Measurements from ENCODE around the gene EIF3F.

Gene EIF3F

DNA sequence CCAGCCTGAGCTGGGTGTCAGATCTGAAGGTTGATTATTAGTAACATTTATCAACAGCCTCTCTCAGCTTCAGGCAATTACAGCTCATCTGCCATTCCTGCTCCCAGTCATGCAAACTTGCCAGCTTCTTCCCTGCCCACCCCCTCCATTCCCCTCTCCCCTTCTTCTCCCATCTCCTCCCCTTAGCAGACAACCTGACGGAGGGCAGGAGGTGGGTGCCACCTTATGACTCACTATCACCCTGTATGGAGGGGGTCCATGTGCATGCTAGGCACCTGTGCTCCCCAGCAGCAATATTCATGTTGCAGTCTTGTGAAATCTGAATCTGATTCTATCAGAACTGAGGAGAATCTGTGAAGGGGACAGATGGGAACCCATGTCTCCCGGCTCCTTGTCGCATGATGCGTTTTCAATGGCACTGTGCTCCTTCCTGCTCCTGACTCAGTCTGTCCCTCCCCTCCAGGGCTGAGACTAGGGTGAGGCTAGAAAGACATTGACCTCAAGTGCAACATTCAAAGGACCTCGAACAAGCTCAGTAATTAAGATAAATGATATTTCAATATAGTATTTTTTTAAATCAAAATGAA, 47.6 kb downstream of the EIF3F start:
- in situ Hi-C loops (cut with MboI; ENCODE audit: low pct_unique_long_range_greater_than_20kb, low sequenced_read_pairs), result no loop called here
- DNase-seq, result no peak

DNA sequence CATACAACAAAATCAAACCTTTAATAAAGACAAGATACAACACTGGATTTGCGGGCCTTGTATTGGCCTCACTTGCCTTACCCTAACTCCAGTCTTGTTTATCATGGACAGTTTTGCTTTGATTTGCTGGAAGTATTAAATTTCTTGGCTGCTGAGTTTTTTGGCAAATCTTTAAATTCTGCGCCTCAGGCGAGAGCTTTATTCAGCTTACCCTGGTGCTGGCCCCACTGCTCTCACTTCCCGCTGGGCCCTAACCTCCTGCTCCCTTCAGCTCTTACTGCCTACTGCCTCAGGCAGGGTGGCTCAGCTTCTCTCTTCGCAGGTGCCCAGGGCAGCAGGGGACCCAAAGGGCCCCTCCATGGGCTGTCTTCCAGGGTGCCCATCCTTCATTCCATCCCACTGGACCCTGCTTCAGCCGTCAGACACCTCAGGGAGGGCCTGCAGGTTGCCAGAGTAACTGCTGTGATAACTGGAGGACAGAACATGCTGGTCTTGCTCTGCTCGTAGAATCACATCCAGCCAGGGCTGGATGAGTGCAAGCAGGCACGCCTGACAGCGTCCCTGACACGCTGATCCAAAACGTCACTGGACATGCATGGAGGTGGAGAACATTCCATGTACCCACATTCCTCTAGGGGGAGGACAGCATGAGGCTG, 48.2 kb downstream of the EIF3F start:
- no peak for DNase-seq
- in situ Hi-C loops (cut with MboI; ENCODE audit: low pct_unique_long_range_greater_than_20kb, low sequenced_read_pairs), result no loop called here

DNA sequence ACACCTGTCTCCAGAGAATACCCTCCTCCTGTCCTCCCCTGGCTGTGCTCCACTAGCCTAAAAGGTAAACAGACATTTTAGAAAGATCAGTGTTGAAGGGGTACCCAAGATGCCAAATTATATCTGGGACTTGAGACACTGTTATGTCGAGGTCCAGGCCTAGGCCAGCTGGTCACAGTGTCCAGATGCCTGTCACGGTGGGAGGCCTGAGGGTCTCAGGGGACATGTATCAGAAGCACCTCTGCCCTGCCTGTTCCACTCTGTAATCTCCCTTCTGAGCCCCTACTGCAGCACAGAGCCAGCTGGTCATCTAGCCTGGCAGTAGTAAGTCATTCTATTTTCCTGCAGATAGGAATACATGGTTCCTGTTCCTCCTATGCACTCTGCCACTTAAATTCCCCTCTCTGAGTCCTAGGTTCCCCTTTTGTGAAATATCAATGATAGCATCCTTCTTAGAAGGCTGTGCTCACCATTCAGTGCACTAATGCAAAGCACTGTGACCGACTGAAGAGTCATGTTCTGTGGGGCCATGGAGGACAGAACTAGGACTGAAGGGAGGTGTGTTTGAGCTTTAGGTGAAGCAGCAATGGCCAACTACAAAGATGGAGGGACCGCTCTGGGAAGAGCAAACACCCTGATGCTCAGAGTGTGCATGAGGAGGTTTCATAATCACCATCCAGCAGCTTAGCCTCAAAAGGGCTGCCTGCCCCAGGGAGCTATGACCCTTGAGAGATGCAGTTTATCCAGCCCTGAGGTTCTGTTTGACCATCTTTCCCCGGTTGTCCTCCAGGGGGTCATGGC, 49.1 kb downstream of the EIF3F start:
- no peak for DNase-seq
- in situ Hi-C loops (cut with MboI; ENCODE audit: low pct_unique_long_range_greater_than_20kb, low sequenced_read_pairs), result no loop called here

DNA sequence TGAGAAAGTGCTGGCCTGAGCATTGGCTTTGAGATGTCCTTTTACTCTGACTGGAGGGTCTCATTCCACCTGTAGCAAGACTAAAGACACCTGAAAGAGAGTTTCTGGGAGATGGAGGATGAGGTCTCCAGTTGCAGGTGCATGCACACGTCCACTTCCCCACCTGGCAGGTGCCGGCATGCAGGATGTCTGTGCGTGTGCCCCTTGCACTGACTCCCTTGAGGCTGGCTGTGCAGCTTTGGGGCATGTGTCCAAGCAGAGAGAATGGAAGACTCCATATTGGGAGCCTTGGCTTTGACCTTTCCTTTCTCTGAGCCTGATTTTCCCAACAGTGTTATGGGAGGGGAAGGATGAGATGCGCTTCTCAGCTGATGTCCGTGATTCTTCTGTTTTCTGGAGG, 49.8 kb downstream of the EIF3F start:
- no peak for DNase-seq
- in situ Hi-C loops (cut with MboI; ENCODE audit: low pct_unique_long_range_greater_than_20kb, low sequenced_read_pairs), result no loop called here

DNA sequence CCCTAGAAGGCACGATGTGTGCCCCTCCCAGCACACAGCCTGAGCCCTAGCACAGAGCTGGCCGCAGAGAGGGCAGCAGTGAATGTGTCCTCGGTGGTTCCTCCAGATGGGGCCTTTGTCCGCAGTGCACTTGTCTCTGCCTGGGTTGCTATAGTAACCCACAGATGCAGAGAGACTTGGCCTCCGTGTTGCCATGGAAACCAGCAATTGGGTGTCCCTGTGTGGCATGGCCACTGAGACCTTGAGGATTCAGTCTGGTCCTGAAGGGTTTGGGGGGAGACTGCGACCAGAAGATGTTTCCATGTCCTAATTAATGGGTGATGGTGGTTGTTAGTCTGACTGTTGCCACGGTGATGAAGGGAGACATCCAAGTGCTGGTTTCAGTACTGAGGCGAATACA, 51.3 kb downstream of the EIF3F start:
- DNase-seq, result no peak
- in situ Hi-C loops (cut with MboI; ENCODE audit: low pct_unique_long_range_greater_than_20kb, low sequenced_read_pairs), result no loop called here

DNA sequence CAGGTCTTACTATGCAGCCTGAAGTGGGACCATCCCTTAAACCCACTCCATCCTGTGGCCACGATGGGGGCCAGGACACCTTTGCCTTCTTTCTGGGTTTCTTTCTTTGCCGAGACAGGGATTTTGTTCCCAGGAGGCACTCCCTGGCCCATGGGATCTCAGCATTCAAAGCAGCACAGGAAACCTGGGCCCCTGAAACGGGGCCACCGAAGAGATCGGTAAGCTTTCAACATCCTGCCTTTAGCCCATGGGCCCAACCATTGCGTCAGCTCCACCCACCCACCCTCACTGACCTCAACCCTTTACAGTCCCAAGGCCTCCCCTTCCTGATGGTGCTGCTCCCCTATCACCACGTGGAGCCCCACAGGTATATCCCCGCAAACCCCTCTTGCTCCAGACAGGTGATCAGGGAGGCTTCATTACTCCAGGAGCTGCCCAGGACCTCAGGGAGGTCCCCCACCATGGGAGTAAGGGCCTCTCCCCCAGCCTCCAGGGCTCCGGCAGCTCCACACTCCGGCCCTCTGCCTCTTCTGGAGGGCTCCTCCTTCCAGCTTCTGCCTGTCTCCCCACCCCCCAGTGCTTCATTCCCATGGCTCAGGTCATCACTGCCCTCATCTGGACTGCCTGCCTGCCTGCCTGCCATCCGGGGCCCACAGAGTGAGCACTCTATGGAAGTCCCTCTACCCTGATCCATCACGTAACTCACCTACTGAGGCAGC, 51.8 kb downstream of the EIF3F start:
- no peak for DNase-seq
- in situ Hi-C loops (cut with MboI; ENCODE audit: low pct_unique_long_range_greater_than_20kb, low sequenced_read_pairs), result no loop called here

DNA sequence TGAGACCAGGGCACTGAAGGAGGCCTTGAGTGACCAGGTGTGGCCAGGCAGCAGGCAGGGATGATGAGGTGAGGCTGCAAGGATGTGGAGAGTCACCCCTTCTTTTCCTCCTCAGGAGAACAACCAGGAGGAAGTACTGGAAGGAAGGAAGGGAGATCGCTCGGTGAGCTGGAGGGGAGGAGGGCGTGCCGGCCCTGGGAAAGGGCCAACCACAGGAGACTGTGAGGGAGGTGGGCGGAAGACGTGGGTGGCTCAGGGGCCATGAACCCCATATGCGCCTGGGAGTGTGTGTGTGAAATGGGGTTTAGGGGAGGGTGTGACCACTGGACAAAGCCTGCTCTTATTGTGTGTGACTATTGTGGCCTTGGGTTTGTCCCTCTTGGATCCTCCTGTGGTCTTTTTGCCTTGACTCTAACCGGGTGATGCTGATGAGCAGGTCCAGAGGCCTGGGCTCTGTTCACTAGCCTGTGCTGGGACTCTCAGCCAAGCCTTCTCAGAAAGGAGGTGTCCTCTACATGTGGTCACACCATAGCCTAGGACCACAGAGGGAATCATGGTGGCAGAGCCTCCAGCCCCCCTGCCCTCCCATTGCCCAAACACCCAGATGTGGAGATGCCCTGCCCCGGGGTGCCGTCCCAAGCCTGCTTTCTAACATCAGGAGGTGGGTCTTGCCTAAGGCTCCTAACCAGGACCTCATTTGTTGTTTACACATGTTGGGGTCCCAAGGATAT, 52.6 kb downstream of the EIF3F start:
- DNase-seq, result no peak
- in situ Hi-C loops (cut with MboI; ENCODE audit: low pct_unique_long_range_greater_than_20kb, low sequenced_read_pairs), result no loop called here

DNA sequence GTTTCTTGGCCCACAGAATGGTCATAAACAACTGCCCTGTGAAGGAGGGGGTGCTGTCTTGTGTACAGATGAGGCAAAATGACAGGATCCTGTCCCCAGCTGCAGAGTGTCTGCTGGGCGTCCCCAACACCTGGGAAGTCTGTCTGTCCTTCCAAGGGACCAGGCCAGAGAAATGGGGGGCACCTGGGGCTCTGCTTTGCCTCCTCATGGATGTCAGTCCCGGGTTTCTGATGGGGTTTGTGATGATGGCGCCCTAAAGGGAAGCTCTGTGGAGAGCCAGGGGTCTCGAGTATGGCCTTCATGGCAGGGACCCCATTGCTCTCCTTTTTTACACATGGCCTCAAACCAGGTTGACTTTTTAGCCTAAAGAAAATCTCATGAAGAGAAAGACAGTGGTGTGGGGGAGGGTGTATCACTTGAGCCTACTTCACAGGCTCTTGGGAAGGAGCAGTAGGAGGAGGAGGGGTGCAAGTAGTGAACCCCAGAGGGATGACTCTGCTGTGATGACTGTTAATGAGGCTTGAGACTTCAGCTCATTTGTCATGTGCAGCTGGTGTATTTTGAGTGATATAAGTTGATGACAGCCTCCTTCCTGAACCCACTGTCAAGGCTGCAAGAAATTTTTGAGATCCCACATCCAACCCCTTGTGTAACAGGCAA, 53.3 kb downstream of the EIF3F start:
- no peak for DNase-seq
- in situ Hi-C loops (cut with MboI; ENCODE audit: low pct_unique_long_range_greater_than_20kb, low sequenced_read_pairs), result no loop called here

DNA sequence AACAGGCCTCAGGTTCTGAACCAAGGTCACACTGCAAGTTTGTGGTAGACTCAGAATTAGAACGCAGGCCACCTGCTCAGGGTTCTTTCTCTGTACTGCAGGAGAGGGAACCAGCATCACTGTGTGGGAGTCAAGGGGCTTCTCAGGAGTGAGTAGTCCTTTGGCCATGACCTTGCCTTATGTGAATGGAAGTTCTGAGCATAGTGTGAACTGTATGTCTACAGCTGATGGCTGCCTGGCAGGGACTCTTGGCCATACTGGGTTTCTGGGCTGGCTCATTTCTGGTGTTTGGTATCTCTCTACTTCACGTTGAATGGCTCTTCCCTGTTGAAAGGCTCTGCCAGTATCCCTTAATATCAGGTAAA, 53.8 kb downstream of the EIF3F start:
- DNase-seq, result no peak

DNA sequence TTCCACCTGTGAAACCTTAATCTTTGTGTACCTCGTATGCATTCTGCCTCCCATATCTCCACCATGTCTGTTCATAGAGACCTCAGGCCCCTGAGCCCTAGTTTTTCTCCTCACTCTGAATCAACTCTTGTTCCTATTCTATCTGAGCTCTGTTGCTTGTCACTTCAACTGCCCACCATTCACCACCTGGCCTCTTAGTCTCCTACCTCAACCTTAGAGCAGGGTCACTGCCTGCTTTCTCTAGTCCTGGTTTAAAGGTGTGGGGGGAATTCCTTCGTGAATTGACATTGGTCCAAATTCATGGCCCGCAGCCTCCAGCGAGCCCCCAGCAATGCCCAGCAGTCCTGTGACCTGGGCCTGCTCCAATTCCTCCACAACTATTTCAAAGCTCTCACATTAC, 54.4 kb downstream of the EIF3F start:
- in situ Hi-C loops (cut with MboI; ENCODE audit: low pct_unique_long_range_greater_than_20kb, low sequenced_read_pairs), result no loop called here
- no peak for DNase-seq

More for the DNA sequence above, 53.8 kb downstream of the EIF3F start:
- in situ Hi-C loops (cut with MboI; ENCODE audit: low pct_unique_long_range_greater_than_20kb, low sequenced_read_pairs), result no loop called here

DNA sequence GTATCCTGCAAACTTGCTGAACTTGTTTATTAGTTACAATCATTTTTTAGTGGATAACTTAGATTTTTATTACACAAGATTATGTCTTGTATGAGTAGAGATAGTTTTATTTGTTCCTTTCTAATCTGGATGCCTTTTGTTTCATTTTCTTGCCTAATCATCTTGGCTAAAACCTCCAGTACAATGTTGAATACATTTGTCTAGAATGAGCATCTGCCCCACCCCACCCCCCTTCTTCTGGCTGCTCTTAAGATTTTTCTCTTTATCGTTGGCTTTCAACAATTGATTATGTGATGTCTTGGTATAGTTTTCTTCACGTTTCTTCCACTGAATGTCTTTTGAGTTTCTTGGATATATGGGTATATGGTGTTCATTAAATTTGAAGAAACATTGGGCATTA, 56.6 kb downstream of the EIF3F start:
- no peak for DNase-seq
- in situ Hi-C loops (cut with MboI; ENCODE audit: low pct_unique_long_range_greater_than_20kb, low sequenced_read_pairs), result no loop called here

DNA sequence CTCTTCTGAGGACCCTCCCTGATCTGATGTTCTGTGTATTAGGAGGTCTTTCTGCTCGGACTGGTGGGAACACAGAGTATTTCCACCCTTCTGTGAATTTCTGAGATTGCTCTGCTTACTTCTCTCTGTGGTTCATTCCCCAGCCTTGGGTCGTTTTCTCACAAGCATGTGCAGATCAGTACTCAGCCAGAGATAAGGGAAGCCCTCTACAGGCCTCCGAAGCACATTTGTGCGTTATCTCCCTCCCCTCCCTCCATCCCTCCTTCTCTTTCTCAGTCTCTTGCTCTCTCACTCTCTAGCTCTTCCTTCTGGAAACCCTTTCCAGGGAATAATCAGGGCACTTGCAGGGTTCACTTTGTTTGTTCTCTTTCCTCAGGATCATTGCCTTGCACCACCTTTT, 58.7 kb downstream of the EIF3F start:
- no peak for DNase-seq
- in situ Hi-C loops (cut with MboI; ENCODE audit: low pct_unique_long_range_greater_than_20kb, low sequenced_read_pairs), result no loop called here

DNA sequence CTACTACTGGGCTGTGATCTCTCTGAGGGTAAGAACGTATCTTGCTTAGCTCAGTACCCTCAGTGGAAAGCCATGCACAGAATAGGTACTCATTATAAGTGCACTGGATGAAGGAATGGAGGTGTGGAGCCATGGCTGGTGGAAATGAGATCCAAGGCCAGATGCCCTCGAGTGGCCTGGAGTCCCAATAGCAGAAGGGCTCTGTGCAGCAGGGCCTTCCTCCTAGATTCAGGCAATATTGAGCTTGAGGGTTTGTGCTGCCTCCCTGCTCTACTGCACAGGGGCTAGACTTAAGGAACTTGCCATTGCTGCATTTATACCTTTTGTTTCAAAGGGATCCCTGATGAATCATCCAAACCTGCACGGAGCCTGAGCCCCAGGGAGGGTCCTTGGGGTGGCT, 60.2 kb downstream of the EIF3F start:
- in situ Hi-C loops (cut with MboI; ENCODE audit: low pct_unique_long_range_greater_than_20kb, low sequenced_read_pairs), result no loop called here

DNA sequence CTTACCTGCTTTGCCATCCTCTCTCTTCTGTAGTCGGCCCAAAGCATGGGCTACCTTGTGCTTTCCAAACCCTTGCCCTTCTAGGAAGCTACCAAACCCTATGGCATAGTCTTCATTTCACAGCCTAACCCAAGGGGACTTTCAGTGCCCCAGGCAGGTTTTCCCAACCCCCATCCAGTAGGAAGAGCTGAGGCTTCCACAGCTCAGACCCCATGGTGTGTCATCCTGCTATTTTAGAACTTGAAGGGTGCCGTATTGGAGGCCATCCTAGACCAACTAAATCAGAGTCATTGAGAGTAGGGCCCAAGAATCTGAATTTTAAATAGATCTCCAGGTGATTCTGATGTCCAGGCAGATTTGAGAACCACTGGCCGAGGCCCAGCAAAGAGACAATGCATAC, 61.9 kb downstream of the EIF3F start:
- in situ Hi-C loops (cut with MboI; ENCODE audit: low pct_unique_long_range_greater_than_20kb, low sequenced_read_pairs), result no loop called here
- DNase-seq, result no peak

More for the DNA sequence above, 60.2 kb downstream of the EIF3F start:
- no peak for DNase-seq

Measured in KBM-7 (cell line).